Upper lobe of left lung (tissue), 4 donors: ENCODE measurements around the gene POFUT2.

Experiments
- POLR2AphosphoS5 ChIP-seq, 2 donors: sonication (generic); formaldehyde crosslinking; IDR thresholded peaks; one replicate each; pipeline ENCODE4 v1.5.1; 2017; ENCODE audit warnings: antibody characterized with exemption in 2 of 2
- TF ChIP-seq, protein P1 (sequence below), 6 experiments: fragments of 450-650 bp in 4 of 6; fragments of 200-600 bp in 2 of 6; sonication (generic) in 2 of 6; IDR thresholded peaks; one replicate each; pipeline ENCODE4 v1.5.1; 2016 to 2019; ENCODE audit warnings: antibody characterized with exemption in 6 of 6

DNA sequence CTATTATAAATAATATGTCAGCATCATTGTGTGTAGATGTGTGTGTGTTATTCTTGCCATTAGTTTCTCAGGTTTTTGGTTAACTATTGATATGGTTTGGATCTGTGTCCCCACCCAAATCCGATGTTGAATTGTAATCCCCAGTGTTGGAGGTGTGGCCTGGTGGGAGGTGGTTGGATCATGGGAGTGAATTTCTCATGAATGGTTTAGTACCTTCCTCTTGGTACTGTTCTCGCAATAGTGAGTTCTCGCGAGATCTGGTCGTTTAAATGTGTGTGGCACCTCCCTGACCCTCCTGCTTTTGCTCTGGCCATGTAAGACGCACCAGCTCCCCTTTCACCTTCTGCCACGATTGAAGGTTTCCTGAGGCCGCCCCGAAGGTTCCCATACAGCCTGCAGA, 9.6 kb upstream of the POFUT2 start:
- TF ChIP-seq, protein P1, sequence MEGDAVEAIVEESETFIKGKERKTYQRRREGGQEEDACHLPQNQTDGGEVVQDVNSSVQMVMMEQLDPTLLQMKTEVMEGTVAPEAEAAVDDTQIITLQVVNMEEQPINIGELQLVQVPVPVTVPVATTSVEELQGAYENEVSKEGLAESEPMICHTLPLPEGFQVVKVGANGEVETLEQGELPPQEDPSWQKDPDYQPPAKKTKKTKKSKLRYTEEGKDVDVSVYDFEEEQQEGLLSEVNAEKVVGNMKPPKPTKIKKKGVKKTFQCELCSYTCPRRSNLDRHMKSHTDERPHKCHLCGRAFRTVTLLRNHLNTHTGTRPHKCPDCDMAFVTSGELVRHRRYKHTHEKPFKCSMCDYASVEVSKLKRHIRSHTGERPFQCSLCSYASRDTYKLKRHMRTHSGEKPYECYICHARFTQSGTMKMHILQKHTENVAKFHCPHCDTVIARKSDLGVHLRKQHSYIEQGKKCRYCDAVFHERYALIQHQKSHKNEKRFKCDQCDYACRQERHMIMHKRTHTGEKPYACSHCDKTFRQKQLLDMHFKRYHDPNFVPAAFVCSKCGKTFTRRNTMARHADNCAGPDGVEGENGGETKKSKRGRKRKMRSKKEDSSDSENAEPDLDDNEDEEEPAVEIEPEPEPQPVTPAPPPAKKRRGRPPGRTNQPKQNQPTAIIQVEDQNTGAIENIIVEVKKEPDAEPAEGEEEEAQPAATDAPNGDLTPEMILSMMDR (IDR thresholded peaks at IDR 0.05), result no peak
- TF ChIP-seq POLR2AphosphoS5 (IDR thresholded peaks at IDR 0.05), result no peak
